Measurements from ENCODE around the gene LGSN.
A peak's percentile ranks its signal among the peaks of the same experiment; 100 is the strongest.
"Not testable (repeated sequence)": the region's sequence is repeated elsewhere in the genome, so short reads cannot be mapped to it uniquely, and the experiment has no call there.

The LGSN gene

GRCh38 chr6:63319939-63320338, at the start of gene LGSN:
TSS of gene LGSN (minus strand) at chr6:63319983. CDS start at chr6:63319943, 40 bp downstream.
- no peak for DNase-seq (ENCODE audit: low spot score)

GRCh38 chr6:63368347-63368746, 48.6 kb upstream of the LGSN start:
- no peak for DNase-seq (ENCODE audit: low spot score)

DNA sequence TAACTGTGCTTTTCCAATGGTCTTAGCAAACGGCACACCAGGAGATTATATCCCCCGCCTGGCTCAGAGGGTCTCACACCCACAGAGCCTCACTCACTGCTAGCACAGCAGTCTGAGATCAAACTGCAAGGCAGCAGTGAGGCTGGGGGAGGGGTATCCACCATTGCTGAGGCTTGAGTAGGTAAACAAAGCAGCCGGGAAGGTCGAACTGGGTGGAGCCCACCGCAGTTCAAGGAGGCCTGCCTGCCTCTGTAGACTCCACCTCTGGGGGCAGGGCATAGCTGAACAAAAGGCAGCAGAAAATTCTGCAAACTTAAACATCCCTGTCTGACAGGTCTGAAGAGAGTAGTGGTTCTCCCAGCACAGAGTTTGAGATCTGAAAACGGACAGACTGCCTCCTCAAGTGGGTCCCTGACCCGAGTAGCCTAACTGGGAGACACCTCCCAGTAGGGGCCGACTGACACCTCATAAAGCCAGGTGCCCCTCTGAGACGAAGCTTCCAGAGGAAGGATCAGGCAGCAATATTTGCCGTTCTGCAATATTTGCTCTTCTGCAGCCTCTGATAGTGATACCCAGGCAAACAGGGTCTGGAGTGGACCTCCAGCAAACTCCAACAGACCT, 42.8 kb upstream of the LGSN start:
- not testable (repeated sequence) for DNase-seq (ENCODE audit: low spot score)

DNA sequence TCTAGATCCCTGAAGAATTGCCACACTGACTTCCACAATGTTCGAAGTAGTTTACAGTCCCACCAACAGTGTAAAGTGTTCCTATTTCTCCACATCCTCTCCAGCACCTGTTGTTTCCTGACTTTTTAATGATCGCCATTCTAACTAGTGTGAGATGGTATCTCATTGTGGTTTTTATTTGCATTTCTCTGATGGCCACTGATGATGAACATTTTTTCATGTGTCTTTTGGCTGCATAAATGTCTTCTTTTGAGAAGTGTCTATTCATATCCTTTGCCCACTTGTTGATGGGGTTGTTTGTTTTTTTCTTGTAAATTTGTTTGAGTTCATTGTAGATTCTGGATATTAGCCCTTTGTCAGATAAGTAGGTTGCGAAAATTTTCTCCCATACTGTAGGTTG, 37.6 kb upstream of the LGSN start:
- DNase-seq (ENCODE audit: low spot score): not testable (repeated sequence)

DNA sequence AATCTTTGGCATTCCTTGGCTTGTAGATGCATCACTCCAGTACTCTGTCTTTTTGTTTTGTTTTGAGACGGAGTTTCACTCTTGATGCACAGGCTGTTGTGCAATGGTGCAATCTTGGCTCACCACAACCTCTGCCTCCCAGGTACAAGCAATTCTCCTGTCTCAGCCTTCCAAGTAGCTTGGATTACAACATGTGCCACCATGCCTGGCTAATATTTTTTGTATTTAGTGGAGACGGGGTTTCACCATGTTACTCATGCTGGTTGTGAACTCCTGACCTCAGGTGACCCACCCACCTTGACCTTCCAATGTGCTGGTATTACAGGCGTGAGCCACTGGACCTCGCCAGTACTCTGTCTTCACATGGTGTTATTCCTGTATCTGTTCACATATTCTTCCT, 35.8 kb upstream of the LGSN start:
- DNase-seq (ENCODE audit: low spot score): no peak

DNA sequence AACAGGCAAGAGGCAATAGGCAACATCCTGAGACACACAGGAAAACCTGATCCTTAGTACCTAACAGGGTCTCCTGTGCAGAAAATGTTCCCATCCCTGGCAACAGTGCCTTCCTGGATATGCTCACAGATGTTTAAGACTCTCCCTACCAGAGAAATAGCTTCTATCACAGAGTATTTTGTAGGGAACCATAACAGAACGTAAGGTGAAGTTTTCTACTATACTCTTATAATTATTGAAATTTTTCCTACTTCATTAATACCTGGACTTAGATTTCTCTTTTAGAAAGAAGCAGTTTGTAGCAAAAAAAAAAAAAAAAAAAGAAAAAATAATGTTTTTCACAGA, 33.5 kb upstream of the LGSN start:
- no peak for DNase-seq (ENCODE audit: low spot score)

GRCh38 chr6:63352544-63353285, 32.9 kb upstream of the LGSN start:
- peak; percentile 64 for DNase-seq (ENCODE audit: low spot score)

DNA sequence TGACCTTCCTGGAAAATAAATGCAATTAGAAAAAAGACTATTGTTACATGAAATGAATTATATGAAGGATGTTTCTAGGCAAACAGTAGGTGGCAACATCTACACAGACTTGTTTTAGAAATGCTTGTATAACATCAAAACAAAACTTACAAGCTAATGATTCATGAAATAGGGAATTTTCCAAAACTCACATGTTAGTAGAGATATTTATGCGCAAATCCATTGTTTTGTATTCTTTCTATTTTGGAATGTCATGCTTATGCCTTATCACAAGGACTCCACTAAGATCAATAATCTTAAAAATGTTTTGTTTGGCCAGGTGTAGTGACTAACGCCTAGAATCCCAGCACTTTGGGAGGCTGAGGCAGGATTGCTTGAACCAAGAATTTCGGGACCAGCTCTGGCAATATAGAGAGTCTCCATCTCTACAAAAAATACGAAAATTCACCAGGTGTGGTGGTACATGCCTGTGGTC, 32.3 kb upstream of the LGSN start:
- DNase-seq (ENCODE audit: low spot score): peak; percentile 45

DNA sequence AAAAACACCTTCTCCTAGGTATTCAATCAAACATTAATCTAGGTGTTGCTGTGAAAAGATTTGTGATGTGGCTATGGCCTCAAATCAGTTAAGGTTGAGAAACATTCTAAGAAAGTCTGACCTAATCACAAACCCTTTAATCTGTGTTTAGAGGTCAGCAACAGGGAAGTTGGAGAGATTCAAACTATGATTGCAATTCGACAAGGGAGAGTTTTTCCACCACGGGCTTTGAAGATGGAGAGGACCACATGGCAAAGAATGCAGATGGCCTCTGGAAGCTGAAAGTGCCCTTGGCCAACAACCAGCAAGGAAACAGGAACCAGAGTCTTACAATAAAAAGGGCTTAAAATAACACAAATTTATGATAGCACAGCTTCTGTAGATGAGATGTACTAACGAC, 29.6 kb upstream of the LGSN start:
- DNase-seq (ENCODE audit: low spot score): no peak

DNA sequence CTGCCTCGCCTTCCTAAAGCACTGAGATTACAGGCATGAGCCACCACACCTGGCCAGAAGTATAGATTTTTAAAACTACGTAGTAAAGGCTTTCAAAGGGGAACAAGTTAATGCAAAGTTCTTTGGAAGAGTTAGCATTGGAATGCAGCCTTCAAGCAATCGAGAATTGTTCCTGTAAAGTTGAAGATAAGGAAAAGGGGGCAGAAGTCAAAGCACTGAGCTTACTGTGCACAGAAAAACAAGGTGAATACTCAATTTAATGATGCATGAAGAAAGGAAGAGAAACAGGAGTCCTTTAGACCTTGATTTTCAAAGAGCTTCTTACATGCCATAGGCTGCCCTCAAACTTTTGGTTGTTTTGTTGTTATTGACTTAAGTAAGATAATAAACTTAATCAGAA, 29.1 kb upstream of the LGSN start:
- no peak for DNase-seq (ENCODE audit: low spot score)

GRCh38 chr6:63347599-63347998, 27.8 kb upstream of the LGSN start:
- no peak for DNase-seq (ENCODE audit: low spot score)

- DNase-seq (ENCODE audit: low spot score): no peak
Measured at GRCh38 chr6:63346217-63346835, 26.5 kb upstream of the LGSN start.

DNA sequence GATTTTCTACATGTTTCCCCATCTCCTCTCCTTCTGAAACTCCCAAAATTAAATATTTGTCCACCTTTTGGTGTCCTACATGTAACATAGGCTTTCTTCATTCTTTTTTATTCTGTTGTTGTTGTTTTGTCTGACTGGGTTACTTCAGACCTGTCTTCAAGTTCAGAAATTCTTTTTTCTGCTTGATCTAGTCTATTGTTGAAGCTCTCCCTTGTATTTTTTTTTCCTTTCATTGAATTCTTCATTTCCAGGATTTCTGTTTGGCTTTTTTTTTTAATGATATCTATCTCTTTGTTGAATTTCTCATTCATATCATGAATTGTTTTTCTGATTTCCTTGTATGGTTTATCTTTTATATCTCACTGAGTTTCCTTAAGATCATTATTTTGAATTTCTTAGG, 20.6 kb upstream of the LGSN start:
- DNase-seq (ENCODE audit: low spot score): no peak

GRCh38 chr6:63334652-63335051, 14.9 kb upstream of the LGSN start:
- not testable (repeated sequence) for DNase-seq (ENCODE audit: low spot score)

- DNase-seq (ENCODE audit: low spot score): no peak
Measured at GRCh38 chr6:63333440-63333839, 13.7 kb upstream of the LGSN start.

DNA sequence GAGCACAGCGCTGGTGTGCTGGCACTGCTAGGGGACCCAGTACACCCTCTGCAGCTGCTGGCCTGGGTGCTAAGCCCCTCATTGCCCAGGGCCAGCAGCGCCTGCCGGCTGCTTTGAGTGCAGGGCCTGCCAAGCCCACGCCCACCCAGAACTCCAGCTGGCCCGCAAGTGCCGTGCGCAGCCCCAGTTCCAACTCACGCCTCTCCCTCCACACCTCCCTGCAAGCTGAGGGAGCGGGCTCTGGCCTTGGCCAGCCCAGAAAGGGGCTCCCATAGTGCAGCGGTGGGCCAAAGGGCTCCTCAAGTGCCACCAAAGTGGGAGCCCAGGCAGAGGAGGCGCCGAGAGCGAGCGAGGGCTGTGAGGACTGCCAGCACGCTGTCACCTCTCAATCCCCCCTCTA, 6.8 kb upstream of the LGSN start:
- DNase-seq (ENCODE audit: low spot score): not testable (repeated sequence)

DNA sequence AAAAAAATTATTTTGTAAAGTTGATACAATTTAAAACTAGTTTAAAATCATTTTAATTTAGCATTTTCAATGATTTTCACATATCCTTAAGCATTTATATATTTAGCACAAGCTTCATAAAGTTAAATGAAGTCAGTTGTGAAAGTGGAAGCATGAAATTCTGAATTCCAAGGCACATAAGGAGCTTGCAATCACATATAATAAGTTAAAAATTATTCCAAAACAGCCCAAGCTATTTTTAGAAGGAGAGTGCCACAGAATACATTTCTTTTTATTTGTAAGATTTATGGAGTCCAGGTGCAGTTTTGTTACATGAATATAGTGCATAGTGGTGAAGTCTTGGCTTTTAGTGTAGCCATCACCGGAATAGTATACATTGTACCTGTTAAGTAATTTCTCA, 3.2 kb upstream of the LGSN start:
- DNase-seq (ENCODE audit: low spot score): no peak

DNA sequence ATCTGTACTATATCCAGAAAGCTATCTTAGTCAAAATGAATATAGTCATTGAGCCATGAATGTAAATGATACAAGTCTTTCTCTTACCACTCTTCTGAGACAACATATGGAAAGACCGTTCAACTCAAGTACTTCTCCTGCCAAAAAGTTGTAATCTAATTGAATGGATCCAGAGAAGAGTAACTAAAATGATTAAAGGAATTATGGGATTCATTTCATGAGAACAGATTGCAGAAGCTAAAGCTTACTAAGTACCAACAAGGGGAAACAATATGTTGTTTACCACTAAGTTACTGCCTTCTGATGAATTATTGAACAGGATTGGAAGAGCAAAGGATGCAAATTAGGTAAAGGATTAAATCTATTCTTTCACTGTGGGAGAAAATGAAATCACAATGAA, 2.0 kb upstream of the LGSN start:
- DNase-seq (ENCODE audit: low spot score): peak; percentile 2

DNA sequence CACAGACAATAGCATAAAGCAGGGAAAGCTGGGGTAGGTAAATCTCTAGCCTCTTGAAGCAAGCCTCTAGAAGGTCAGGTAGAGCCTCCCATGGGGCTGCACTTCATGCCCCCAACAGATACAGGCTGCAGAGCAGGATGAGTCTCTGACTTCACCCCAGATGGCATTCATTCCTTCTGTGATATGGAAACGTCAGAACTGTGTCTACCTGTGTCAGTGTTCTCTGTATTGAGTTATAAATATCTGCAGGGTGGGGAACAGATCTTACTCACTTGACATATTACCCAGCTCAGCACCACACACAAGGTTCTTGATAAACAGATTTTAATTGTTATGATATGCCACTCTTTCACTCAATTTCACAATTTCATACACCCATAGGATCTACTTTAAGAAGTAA, 2.1 kb downstream of the LGSN start:
- DNase-seq (ENCODE audit: low spot score): no peak

DNA sequence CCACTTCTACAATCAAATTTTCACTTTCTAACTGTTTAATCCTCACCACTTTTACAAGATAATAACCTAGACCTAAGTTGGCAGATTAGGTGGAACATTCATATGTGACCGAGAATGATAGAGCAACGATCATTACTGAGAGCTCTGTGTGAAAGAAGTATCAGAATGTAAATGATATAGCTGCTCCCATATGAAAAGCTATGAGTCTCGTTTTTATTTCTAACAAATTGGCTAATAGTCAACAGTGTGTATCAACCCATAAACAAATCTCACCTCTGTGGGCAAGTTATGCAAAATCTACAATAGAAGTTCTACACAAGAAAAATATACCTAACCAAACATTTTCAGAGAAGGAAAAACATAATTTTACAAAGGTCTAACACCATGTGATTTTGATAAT, 3.7 kb downstream of the LGSN start:
- no peak for DNase-seq (ENCODE audit: low spot score)

- no peak for DNase-seq (ENCODE audit: low spot score)
Measured at GRCh38 chr6:63313111-63313510, 6.7 kb downstream of the LGSN start.

GRCh38 chr6:63307581-63308246, 12.1 kb downstream of the LGSN start:
- DNase-seq (ENCODE audit: low spot score): peak; percentile 17

- DNase-seq (ENCODE audit: low spot score): no peak
Measured at GRCh38 chr6:63306420-63306819, 13.4 kb downstream of the LGSN start.

Data from Ammon's horn (tissue), 1 donor.